Neural cell (in vitro differentiated cells): ENCODE data around the gene EIF3I. TPM values are rescaled to one million over a fixed set of nuclear protein-coding genes. Genes with fewer than 3 reads are reported as not detected.
A peak's percentile ranks its signal among the peaks of the same experiment; 100 is the strongest.

ENCODE experiments used
- H2AFZ ChIP-seq: fragments of 200-600, 300-800 bp; sonication (generic), shearing (Covaris generic); 2 replicates; pipeline ENCODE4 v1.6.0; 2014; ENCODE audit warnings: low read depth, mild to moderate bottlenecking, antibody characterized with exemption, low read length, moderate library complexity
- H3F3A ChIP-seq: fragments of 200-600 bp; shearing (Covaris generic); 2 replicates; pipeline ENCODE4 v1.6.1; 2016; ENCODE audit warnings: mild to moderate bottlenecking, moderate library complexity, mixed read lengths, antibody characterized with exemption, low read length; ENCODE audit not compliant: insufficient read depth, poor library complexity, severe bottlenecking
- H3K27ac ChIP-seq: fragments of 200-600, 300-800 bp; sonication (generic), shearing (Covaris generic); 2 replicates; pipeline ENCODE4 v1.5.1; 2014; ENCODE audit warnings: mild to moderate bottlenecking, low read length, moderate library complexity
- H3K27me3 ChIP-seq: fragments of 300-800, 200-600 bp; sonication (generic), shearing (Covaris generic); 2 replicates; pipeline ENCODE4 v1.6.0; 2014; ENCODE audit warnings: mild to moderate bottlenecking, low read depth, low read length, moderate library complexity; ENCODE audit not compliant: insufficient read depth
- H3K36me3 ChIP-seq: fragments of 300-800, 200-600 bp; sonication (generic), shearing (Covaris generic); 2 replicates; pipeline ENCODE4 v1.5.1; 2014; ENCODE audit warnings: mild to moderate bottlenecking, antibody characterized with exemption, low read length, moderate library complexity; ENCODE audit not compliant: insufficient read depth
- H3K4me2 ChIP-seq: fragments of 300-800, 200-600 bp; sonication (generic), shearing (Covaris generic); 2 replicates; pipeline ENCODE4 v1.6.0; 2014; ENCODE audit warnings: mild to moderate bottlenecking, low read length
- H3K4me3 ChIP-seq: fragments of 300-800, 200-600 bp; sonication (generic), shearing (Covaris generic); 2 replicates; pipeline ENCODE4 v1.5.1; 2014; ENCODE audit warnings: mild to moderate bottlenecking, low read length, moderate library complexity
- H3K79me2 ChIP-seq: fragments of 200-600 bp; shearing (Covaris generic); replicated peaks from 2 replicates; pipeline ENCODE4 v1.6.0; 2014; ENCODE audit warnings: mild to moderate bottlenecking, low read length, moderate library complexity; ENCODE audit not compliant: insufficient read depth
- H3K9ac ChIP-seq: fragments of 300-800, 200-600 bp; sonication (generic), shearing (Covaris generic); 2 replicates; pipeline ENCODE4 v1.6.1; 2016; ENCODE audit warnings: mild to moderate bottlenecking, low read length, mixed read lengths
- H3K9me2 ChIP-seq: fragments of 200-600 bp; shearing (Covaris generic); 2 replicates; pipeline ENCODE4 v1.6.1; 2016; ENCODE audit warnings: mild to moderate bottlenecking, low read length, mixed read lengths; ENCODE audit not compliant: insufficient read depth
- H3K9me3 ChIP-seq: fragments of 200-600, 300-800 bp; sonication (generic), shearing (Covaris generic); 2 replicates; pipeline ENCODE4 v1.6.1; 2016; ENCODE audit warnings: mild to moderate bottlenecking, mixed run types, low read length, moderate library complexity, mixed read lengths
- H4K20me1 ChIP-seq: fragments of 200-600 bp; shearing (Covaris generic); 2 replicates; pipeline ENCODE4 v1.6.1; 2016; ENCODE audit warnings: mild to moderate bottlenecking, mixed run types; ENCODE audit not compliant: insufficient read depth
- EP300 ChIP-seq: fragments of 450-650 bp; conservative IDR thresholded peaks from 2 replicates; pipeline ENCODE4 v1.6.1; 2014; ENCODE audit warnings: antibody characterized with exemption, mild to moderate bottlenecking, moderate library complexity; ENCODE audit not compliant: poor library complexity, severe bottlenecking
- EZH2 ChIP-seq: fragments of 200-600, 300-800 bp; shearing (Covaris generic), sonication (generic); IDR thresholded peaks from 2 replicates; pipeline ENCODE4 v1.6.1; 2014; ENCODE audit warnings: antibody characterized with exemption, low read length, borderline replicate concordance, mild to moderate bottlenecking; ENCODE audit not compliant: insufficient read depth, poor library complexity, severe bottlenecking
- MXI1 ChIP-seq: fragments of 450-650 bp; conservative IDR thresholded peaks from 2 replicates; pipeline ENCODE4 v1.6.1; 2014; ENCODE audit warnings: antibody characterized with exemption, mild to moderate bottlenecking; ENCODE audit not compliant: poor library complexity, severe bottlenecking
- POLR2AphosphoS5 ChIP-seq: IDR thresholded peaks from 2 replicates; pipeline ENCODE4 v1.6.1; 2012
- RAD21 ChIP-seq: fragments of 450-650 bp; conservative IDR thresholded peaks from 2 replicates; pipeline ENCODE4 v1.6.1; 2014; ENCODE audit warnings: antibody characterized with exemption, mild to moderate bottlenecking, moderate library complexity
- SMC3 ChIP-seq: fragments of 450-650 bp; conservative IDR thresholded peaks from 2 replicates; pipeline ENCODE4 v1.6.1; 2014; ENCODE audit warnings: antibody characterized with exemption, mild to moderate bottlenecking, moderate library complexity; ENCODE audit not compliant: poor library complexity
- TAF1 ChIP-seq: IDR thresholded peaks from 2 replicates; pipeline ENCODE4 v1.6.1; 2012; ENCODE audit warnings: low read depth
- polyA plus RNA-seq: library from polyadenylated mRNA; depleted of rRNA; stranded (reverse); fragments of >200 nt; gene quantifications from 2 replicates; pipeline ENCODE4 v1.2.3, GENCODE V29; 2014
- TF ChIP-seq, protein P1 (sequence below): fragments of 450-650 bp; IDR thresholded peaks from 2 replicates; pipeline ENCODE4 v1.5.1; 2014; ENCODE audit warnings: antibody characterized with exemption, mild to moderate bottlenecking, moderate library complexity; ENCODE audit not compliant: poor library complexity, severe bottlenecking
- TF ChIP-seq, protein P2 (sequence below): IDR thresholded peaks from 2 replicates; pipeline ENCODE4 v1.6.1; 2012; ENCODE audit warnings: borderline replicate concordance

EIF3I gene
- polyA plus RNA-seq, 1 donor from 2014 or later = 158 TPM

DNA sequence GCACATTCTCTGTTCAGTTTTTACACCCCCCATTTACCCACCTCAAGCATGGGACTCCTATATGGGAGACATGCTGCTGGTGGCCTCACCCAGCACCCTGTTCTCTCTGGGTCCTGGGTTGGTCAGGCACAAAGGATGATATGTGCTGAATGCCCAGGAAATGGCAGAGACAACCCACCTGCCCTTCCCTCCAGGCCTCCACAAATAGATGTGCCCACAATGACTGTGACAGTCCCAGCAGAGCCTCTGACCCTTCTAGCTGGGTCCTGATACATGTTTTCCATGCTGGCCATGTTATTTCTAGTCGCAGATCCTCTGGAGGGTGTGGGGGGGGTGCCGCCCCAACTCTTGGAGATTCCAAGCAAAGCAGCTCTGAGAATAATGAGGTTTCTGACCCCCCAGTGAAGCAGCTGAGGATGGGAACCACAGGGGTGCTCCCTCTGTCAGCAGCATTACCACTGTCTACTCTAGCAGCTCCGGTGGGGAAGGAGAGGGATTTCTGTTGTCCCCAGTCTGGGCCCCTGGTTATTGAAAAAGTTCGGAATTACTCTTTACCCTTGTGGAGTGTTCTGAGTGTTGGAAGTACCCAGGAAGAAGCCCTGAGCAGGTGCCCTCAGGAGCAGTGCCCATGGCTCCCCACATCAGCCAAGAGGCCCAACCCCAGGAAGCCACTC, 23.0 kb upstream of the EIF3I start:
- Histone ChIP-seq H3K27ac (peak overlapping the region; percentile 98), H4K20me1 (no peaks in the 10 kb centered on the region), H3K9me3 (no peaks in the 10 kb centered on the region), H3K9ac (peak overlapping the region; percentile 94), H3K36me3 (no peaks in the 10 kb centered on the region), H3K79me2 (no peaks in the 10 kb centered on the region), H2AFZ (no peak overlapping the region), H3K27me3 (no peaks in the 10 kb centered on the region), H3K4me3 (peak overlapping the region; percentile 86), H3K9me2 (no peaks in the 10 kb centered on the region), H3F3A (no peaks in the 10 kb centered on the region), H3K4me2 (peak overlapping the region; percentile 93)
- TF ChIP-seq MXI1 = no peak
- TF ChIP-seq POLR2AphosphoS5 = no peak

DNA sequence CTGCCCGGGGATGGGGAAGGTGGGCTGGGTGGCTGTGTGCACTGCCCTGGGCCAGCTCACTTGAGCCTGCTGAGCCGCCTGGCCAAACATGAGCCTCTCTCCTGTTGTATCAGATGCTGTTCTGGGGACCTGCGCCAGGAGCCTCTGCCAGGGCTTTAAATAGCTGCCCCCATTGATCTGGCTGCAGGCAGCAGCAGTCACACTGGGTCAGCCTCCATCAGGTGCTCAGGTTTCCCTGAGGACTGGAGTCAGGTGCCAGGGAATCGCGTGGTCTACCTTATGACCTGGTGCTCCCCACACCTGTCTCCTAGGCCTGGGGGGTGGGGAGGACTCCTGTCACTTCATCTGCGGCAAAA, 22.5 kb upstream of the EIF3I start:
- Histone ChIP-seq H3K4me2 (peak overlapping the region; percentile 93), H3K9ac (peak overlapping the region; percentile 94), H3F3A (no peaks in the 10 kb centered on the region), H3K9me2 (no peaks in the 10 kb centered on the region), H3K9me3 (no peaks in the 10 kb centered on the region), H3K27ac (peak overlapping the region; percentile 98), H3K79me2 (no peaks in the 10 kb centered on the region), H3K4me3 (peak overlapping the region; percentile 86), H4K20me1 (no peaks in the 10 kb centered on the region), H3K27me3 (no peaks in the 10 kb centered on the region), H3K36me3 (no peaks in the 10 kb centered on the region), H2AFZ (peak overlapping the region; percentile 35)
- no peak for TF ChIP-seq EZH2
- no peak for TF ChIP-seq SMC3
- no peak for TF ChIP-seq MXI1
- TF ChIP-seq, protein P1, sequence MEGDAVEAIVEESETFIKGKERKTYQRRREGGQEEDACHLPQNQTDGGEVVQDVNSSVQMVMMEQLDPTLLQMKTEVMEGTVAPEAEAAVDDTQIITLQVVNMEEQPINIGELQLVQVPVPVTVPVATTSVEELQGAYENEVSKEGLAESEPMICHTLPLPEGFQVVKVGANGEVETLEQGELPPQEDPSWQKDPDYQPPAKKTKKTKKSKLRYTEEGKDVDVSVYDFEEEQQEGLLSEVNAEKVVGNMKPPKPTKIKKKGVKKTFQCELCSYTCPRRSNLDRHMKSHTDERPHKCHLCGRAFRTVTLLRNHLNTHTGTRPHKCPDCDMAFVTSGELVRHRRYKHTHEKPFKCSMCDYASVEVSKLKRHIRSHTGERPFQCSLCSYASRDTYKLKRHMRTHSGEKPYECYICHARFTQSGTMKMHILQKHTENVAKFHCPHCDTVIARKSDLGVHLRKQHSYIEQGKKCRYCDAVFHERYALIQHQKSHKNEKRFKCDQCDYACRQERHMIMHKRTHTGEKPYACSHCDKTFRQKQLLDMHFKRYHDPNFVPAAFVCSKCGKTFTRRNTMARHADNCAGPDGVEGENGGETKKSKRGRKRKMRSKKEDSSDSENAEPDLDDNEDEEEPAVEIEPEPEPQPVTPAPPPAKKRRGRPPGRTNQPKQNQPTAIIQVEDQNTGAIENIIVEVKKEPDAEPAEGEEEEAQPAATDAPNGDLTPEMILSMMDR = no peak
- TF ChIP-seq RAD21 = no peak
- TF ChIP-seq, protein P2, sequence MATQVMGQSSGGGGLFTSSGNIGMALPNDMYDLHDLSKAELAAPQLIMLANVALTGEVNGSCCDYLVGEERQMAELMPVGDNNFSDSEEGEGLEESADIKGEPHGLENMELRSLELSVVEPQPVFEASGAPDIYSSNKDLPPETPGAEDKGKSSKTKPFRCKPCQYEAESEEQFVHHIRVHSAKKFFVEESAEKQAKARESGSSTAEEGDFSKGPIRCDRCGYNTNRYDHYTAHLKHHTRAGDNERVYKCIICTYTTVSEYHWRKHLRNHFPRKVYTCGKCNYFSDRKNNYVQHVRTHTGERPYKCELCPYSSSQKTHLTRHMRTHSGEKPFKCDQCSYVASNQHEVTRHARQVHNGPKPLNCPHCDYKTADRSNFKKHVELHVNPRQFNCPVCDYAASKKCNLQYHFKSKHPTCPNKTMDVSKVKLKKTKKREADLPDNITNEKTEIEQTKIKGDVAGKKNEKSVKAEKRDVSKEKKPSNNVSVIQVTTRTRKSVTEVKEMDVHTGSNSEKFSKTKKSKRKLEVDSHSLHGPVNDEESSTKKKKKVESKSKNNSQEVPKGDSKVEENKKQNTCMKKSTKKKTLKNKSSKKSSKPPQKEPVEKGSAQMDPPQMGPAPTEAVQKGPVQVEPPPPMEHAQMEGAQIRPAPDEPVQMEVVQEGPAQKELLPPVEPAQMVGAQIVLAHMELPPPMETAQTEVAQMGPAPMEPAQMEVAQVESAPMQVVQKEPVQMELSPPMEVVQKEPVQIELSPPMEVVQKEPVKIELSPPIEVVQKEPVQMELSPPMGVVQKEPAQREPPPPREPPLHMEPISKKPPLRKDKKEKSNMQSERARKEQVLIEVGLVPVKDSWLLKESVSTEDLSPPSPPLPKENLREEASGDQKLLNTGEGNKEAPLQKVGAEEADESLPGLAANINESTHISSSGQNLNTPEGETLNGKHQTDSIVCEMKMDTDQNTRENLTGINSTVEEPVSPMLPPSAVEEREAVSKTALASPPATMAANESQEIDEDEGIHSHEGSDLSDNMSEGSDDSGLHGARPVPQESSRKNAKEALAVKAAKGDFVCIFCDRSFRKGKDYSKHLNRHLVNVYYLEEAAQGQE = no peak
- no peak for TF ChIP-seq EP300
- no peak for TF ChIP-seq TAF1
- TF ChIP-seq POLR2AphosphoS5 = no peak
